Dendritic cell treated with granulocyte-macrophage colony-stimulating factor and Interleukin-4, amounts not matched to agents 40 ng/mL and 50 ng/mL, for 4 days (primary cell): Measurements from ENCODE around the gene ZNF146.
"Not testable (repeated sequence)": the region's sequence is repeated elsewhere in the genome, so short reads cannot be mapped to it uniquely, and the experiment has no call there.

Source experiments
- H3K27ac Mint-ChIP-seq: one replicate; pipeline ENCODE4 v1.8.0; 2022; ENCODE audit warnings: mild to moderate bottlenecking, mixed read lengths
- H3K27me3 Mint-ChIP-seq: one replicate; pipeline ENCODE4 v1.8.0; 2022; ENCODE audit warnings: mild to moderate bottlenecking, mixed read lengths
- H3K36me3 Mint-ChIP-seq: one replicate; pipeline ENCODE4 v1.8.0; 2022; ENCODE audit warnings: low read depth, mixed read lengths
- H3K4me1 Mint-ChIP-seq: one replicate; pipeline ENCODE4 v1.8.0; 2022; ENCODE audit warnings: low read depth, mixed read lengths
- H3K4me3 Mint-ChIP-seq: one replicate; pipeline ENCODE4 v1.8.0; 2022; ENCODE audit warnings: mild to moderate bottlenecking, moderate library complexity, mixed read lengths
- H3K9me3 Mint-ChIP-seq: one replicate; pipeline ENCODE4 v1.8.0; 2022; ENCODE audit warnings: mixed read lengths
- intact Hi-C: fragments of 100-400 bp; cut with micrococcal nuclease; formaldehyde crosslinking; loops from one replicate; pipeline ENCODE4 v1.15.0; 2022

ZNF146 gene

DNA sequence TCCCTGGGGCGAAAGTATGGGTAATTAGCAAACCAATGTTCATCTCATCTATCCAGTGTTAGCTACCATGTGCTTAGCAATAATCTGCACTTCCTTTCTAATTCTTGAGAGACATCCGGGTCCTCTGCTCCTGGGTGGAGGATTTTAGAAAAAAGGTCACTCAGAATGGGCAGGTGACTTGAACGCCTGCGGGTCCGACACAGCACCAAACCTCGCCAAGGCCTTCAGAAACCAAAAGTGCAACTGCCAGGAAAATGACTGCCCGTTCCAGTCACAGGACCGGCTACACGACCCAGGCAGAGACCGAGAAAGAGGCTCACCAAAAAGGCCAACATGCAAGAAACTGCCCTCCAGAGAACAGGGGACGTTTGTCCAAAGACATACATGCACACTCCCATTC lies 39.9 kb downstream of the ZNF146 start:
- H3K27ac Mint-ChIP-seq, result no peak overlapping the region
- no peaks in the 10 kb centered on the region for H3K27me3 Mint-ChIP-seq
- intact Hi-C loops, result no loop called here
- peaks cover 14% of the 10 kb centered on the region for H3K9me3 Mint-ChIP-seq
- peaks cover 6% of the 10 kb centered on the region for H3K36me3 Mint-ChIP-seq
- no peak overlapping the region for H3K4me3 Mint-ChIP-seq
- H3K4me1 Mint-ChIP-seq, result no peaks in the 10 kb centered on the region

DNA sequence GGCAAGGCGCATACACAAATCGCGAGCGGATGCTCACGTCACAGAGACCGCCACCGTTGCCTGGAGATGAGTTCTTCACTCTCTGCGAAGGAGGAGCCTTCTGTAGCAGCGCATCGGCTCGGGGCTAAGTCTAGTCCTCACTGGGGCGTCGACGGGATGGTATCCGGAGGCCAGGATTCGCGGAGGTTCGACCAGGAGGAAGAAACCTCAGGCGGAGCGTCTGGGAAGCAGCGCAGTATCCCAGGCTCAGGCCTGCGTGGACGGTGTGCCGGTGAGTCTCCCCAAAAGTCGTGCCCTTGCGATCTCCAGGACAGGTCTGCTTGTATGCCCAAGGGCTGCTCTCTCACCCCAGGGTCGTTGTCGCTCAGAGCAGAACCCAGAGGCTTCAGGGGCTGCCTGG lies 40.4 kb downstream of the ZNF146 start:
- Mint-ChIP-seq H3K27me3 (no peaks in the 10 kb centered on the region), H3K4me3 (no peak overlapping the region), H3K4me1 (no peaks in the 10 kb centered on the region), H3K27ac (no peak overlapping the region), H3K36me3 (peaks cover 6% of the 10 kb centered on the region), H3K9me3 (peaks cover 14% of the 10 kb centered on the region)
- intact Hi-C loops, result no loop called here

DNA sequence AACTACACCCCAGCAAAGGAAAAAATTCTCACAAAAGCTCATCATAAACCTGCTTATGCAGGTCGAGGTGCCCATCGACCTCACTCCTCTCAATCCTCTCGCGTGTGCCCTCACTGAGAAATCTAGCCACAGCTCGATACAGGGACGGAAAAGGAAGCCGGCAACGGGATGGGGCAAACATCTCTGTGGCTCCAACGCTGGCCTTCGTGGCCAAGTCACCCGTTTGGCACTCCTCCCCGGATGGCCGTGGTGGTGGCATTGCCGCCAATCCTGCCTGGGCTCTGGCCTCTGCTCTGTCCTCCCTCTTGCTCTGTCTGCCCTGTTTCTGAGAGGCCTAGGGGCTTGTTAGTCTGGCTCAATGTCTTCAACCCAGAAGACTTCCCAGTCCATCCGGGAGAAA lies 41.2 kb downstream of the ZNF146 start:
- Mint-ChIP-seq H3K9me3 (peaks cover 14% of the 10 kb centered on the region), H3K27ac (no peak overlapping the region), H3K4me1 (no peaks in the 10 kb centered on the region), H3K36me3 (peaks cover 6% of the 10 kb centered on the region), H3K4me3 (no peak overlapping the region), H3K27me3 (no peaks in the 10 kb centered on the region)
- intact Hi-C loops, result no loop called here

DNA sequence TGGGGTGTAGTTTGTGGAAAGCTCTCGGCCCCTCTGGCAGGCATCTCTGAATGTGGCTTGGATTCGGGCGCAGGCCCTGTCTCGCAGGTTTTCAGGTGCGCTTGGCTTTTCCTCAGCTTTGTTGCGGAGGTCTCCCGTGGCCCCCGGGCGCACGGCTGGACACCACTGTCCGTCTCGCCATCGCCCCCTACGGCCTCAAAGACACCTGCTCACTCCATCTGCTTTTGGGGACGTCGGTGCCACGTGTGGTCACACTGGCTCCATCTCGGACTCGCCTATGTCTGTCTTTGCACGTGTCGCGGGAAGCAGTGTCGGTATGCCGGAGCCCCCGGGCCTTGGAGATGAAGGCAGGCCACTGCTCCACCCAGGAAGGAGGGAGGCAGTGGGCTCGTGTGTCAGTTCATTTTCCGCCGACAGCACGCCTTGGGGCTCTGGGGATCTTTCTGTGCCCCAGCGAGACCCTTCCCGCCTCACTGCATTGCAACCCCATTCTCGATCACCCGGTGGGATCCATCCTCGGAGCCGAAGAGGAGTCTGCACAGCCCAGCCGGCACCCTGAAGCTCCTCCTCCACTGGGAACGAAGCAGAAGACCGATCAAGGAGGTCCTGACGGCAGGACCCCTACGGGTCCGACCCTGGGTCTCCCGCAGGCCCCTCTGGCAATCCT lies 42.1 kb downstream of the ZNF146 start:
- peaks cover 5% of the 10 kb centered on the region for H3K9me3 Mint-ChIP-seq
- no peaks in the 10 kb centered on the region for H3K4me1 Mint-ChIP-seq
- H3K27me3 Mint-ChIP-seq, result no peaks in the 10 kb centered on the region
- H3K27ac Mint-ChIP-seq, result no peak overlapping the region
- intact Hi-C loops, result no loop called here
- H3K4me3 Mint-ChIP-seq, result no peak overlapping the region
- H3K36me3 Mint-ChIP-seq, result peaks cover 6% of the 10 kb centered on the region

DNA sequence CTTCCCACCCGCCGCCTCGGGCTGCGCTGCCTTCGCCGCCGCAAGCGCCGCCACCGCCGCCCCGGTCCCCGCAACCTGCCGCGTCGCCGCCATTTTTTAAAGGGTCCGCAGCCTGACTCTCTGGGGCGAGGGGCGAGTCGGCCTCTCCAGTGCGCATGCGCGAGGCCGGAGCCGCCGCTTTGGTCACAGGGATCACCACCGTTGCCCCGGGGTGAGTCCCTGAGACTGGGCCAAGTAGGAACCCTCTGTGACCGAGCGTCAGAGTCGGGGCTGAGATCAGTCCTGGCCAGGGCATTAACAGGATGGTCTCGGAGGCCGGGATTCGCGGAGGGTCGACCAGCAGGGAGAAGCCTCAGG lies 42.6 kb downstream of the ZNF146 start:
- Mint-ChIP-seq H3K9me3 (no peaks in the 10 kb centered on the region), H3K4me3 (no peak overlapping the region), H3K4me1 (no peaks in the 10 kb centered on the region), H3K27ac (no peak overlapping the region), H3K27me3 (no peaks in the 10 kb centered on the region), H3K36me3 (peaks cover 6% of the 10 kb centered on the region)
- intact Hi-C loops, result no loop called here

DNA sequence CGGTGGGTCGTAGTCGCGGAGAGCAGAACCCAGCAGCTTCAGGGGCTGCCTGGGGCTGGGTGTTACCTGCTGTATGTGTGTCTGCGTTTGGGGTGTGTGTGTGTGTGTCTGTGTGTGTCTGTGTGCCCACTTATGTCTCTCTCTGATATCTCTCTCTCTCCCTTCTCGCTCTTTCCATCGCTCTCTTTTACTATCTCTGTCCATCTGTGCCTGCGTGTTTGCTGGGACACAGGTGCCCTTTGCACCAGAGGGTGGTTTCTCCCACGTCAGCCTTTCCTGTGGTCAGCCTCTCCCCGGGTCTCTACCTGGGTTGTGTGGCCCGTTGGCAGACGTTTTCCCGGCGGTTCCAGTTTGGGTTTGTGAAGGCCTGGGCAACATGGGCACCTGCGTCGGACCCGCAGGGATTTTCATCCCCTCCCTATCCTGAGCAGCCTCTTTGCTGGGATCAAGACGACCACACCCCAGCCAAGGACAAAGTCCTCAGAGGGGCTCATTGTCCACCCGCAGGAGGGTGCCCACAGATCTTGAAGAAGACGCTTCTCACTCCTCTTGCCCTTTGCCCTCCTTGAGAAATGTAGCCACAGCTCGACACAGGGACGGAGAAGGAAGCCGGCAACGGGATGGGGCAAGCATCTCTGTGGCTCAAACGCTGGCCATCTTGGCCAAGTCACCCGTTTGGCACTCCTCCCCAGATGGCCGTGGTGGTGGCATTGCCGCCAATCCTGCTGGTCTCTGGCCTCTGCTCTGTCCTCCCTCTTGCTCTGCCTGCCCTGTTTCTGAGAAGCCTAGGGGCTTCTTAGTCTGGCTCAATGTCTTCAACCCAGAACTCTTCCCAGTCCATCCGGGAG lies 43.3 kb downstream of the ZNF146 start:
- no peak overlapping the region for H3K27ac Mint-ChIP-seq
- intact Hi-C loops, result no loop called here
- no peak overlapping the region for H3K4me3 Mint-ChIP-seq
- no peaks in the 10 kb centered on the region for H3K4me1 Mint-ChIP-seq
- no peaks in the 10 kb centered on the region for H3K27me3 Mint-ChIP-seq
- H3K9me3 Mint-ChIP-seq, result no peaks in the 10 kb centered on the region
- H3K36me3 Mint-ChIP-seq, result peaks cover 6% of the 10 kb centered on the region

DNA sequence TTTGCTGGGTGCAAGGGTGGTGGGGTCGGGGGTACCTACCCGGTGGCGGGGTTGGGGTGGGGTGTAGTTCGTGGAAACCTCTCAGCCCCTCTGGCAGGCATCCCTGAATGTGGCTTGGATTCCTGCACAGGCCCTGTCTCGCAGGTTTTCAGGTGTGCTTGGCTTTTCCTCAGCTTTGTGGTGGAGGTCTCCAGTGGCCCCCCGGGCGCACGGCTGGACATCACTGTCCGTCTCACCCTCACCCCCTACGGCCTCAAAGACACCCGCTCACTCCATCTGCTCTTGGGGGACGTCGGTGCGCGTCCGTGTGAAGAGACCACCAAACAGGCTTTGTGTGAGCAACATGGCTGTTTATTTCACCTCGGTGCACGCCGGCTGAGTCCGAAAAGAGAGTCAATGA lies 44.3 kb downstream of the ZNF146 start:
- intact Hi-C loops, result no loop called here
- Mint-ChIP-seq H3K9me3 (no peaks in the 10 kb centered on the region), H3K36me3 (peaks cover 6% of the 10 kb centered on the region)

DNA sequence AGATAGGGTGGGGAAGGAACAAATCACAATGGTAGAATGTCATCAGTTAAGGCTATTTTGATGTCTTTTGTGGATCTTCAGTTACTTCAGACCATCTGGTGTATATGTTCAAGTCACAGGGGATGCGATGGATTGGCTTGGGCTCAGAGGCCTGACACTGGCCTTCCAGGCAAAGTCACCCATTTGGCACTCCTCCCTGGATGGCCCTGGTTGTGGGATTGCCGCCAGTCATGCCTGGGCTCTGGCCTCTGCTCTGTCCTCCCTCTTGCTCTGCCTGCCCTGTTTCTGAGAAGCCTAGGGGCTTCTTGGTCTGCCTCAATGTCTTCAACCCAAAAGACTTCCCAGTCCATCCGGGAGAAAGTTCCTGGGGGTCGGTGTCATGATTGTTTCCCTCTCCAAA lies 50.2 kb downstream of the ZNF146 start:
- no peak overlapping the region for H3K27ac Mint-ChIP-seq
- H3K4me1 Mint-ChIP-seq, result no peaks in the 10 kb centered on the region
- H3K4me3 Mint-ChIP-seq, result no peak overlapping the region
- intact Hi-C loops, result no loop called here
- no peaks in the 10 kb centered on the region for H3K27me3 Mint-ChIP-seq
- H3K36me3 Mint-ChIP-seq, result no peaks in the 10 kb centered on the region
- H3K9me3 Mint-ChIP-seq, result peaks cover 9% of the 10 kb centered on the region

More for the DNA sequence above, 44.3 kb downstream of the ZNF146 start:
- Mint-ChIP-seq H3K4me3 (no peak overlapping the region), H3K4me1 (no peaks in the 10 kb centered on the region), H3K27me3 (no peaks in the 10 kb centered on the region), H3K27ac (no peak overlapping the region)

DNA sequence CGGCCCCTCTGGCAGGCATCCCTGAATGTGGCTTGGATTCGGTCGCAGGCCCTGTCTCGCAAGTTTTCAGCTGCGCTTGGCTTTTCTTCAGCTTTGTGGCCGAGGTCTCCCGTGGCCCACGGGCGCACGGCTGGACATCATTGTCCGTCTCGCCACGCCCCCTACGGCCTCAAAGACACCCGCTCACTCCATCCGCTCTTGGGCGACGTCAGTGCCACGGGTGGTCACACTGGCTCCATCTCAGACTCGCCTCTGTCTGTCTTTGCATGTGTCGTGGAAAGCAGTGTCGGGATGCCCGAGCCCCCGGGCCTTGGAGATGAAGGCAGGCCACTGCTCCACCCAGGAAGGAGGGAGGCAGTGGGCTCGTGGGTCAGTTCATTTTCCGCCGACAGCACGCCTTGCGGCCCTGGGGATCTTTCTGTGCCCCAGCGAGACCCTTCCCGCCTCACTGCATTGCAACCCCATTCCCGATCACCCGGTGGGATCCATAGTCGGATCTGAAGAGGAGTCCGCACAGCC lies 51.0 kb downstream of the ZNF146 start:
- no peak overlapping the region for H3K4me3 Mint-ChIP-seq
- H3K9me3 Mint-ChIP-seq, result peaks cover 9% of the 10 kb centered on the region
- no peaks in the 10 kb centered on the region for H3K27me3 Mint-ChIP-seq
- H3K4me1 Mint-ChIP-seq, result no peaks in the 10 kb centered on the region
- no peaks in the 10 kb centered on the region for H3K36me3 Mint-ChIP-seq
- intact Hi-C loops, result no loop called here
- H3K27ac Mint-ChIP-seq, result no peak overlapping the region

DNA sequence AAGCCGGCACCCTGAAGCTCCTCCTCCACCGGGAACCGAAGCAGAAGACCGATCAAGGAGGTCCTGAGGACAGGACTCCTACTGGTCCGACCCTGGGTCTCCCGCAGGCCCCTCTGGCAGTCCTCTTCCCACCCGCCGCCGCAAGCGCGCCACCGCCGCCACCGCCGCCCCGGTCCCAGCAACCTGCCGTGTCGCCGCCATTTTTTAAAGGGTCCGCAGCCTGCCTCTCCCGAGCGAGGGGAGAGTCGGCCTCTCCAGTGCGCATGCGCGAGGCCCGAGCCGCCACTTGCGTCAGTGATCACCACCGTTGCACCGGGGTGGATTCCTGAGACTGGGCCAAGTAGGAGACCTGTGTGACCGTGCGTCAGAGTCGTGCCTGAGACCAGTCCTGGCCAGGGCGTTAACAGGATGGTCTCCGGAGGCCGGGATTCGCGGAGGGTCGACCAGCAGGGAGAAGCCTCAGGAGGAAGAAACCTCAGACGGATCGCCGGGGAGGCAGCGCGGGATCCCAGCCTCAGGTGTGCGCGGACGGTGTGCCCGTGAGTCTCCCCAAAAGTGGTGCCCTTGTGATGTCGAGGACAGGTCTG lies 51.6 kb downstream of the ZNF146 start:
- no peak overlapping the region for H3K27ac Mint-ChIP-seq
- intact Hi-C loops, result no loop called here
- H3K36me3 Mint-ChIP-seq, result no peaks in the 10 kb centered on the region
- H3K4me1 Mint-ChIP-seq, result no peaks in the 10 kb centered on the region
- peaks cover 9% of the 10 kb centered on the region for H3K9me3 Mint-ChIP-seq
- no peaks in the 10 kb centered on the region for H3K27me3 Mint-ChIP-seq
- no peak overlapping the region for H3K4me3 Mint-ChIP-seq

DNA sequence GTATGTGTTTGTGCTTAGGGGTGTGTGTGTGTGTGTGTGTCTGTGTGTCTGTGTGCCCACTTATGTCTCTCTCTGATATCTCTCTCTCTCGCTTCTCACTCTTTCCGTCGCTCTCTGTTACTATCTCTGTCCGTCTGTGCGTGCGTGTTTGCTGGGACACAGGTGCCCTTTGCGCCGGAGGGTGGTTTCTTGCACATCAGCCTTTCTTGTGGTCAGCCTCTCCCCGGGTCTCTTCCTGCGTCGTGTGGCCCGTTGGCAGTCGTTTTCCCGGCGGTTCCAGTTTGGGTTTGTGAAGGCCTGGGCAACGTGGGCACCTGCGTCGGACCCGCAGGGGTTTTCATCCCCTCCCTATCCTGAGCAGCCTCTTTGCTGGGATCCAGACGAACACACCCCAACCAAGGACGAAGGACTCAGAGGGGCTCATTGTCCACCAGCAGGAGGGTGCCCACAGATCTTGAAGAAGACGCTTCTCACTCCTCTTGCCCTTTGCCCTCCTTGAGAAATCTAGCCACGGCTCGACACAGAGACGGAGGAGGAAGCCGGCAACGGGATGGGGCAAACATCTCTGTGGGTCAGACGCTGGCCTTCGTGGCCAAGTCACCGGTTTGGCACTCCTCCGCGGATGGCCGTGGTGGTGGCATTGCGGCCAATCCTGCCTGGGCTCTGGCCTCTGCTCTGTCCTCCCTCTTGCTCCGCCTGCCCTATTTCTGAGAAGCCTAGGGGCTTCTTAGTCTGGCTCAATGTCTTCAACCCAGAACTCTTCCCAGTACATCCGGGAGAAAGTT lies 52.3 kb downstream of the ZNF146 start:
- H3K9me3 Mint-ChIP-seq, result peaks cover 9% of the 10 kb centered on the region
- H3K4me1 Mint-ChIP-seq, result no peaks in the 10 kb centered on the region
- no peak overlapping the region for H3K27ac Mint-ChIP-seq
- no peaks in the 10 kb centered on the region for H3K36me3 Mint-ChIP-seq
- no peaks in the 10 kb centered on the region for H3K27me3 Mint-ChIP-seq
- intact Hi-C loops, result no loop called here
- no peak overlapping the region for H3K4me3 Mint-ChIP-seq

DNA sequence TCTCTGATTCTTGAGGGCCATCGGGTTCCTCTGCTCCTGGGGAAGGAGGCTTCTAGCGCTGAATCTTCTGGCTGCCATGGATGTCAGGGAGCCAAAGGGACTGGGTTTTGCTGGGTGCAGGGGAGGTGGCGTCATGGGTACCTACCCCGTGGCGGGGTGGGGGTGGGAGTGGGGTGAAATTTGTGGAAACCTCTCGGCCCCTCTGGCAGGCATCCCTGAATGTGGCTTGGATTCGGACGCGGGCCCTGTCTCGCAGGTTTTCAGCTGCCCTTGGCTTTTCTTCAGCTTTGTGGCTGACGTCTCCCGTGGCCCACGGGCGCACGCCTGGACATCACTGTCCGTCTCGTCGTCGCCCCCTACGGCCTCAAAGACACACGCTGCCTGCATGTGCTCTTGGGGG lies 53.2 kb downstream of the ZNF146 start:
- H3K27ac Mint-ChIP-seq, H3K36me3 Mint-ChIP-seq, intact Hi-C loops, H3K4me1 Mint-ChIP-seq, H3K4me3 Mint-ChIP-seq, H3K27me3 Mint-ChIP-seq, H3K9me3 Mint-ChIP-seq: not testable (repeated sequence)

DNA sequence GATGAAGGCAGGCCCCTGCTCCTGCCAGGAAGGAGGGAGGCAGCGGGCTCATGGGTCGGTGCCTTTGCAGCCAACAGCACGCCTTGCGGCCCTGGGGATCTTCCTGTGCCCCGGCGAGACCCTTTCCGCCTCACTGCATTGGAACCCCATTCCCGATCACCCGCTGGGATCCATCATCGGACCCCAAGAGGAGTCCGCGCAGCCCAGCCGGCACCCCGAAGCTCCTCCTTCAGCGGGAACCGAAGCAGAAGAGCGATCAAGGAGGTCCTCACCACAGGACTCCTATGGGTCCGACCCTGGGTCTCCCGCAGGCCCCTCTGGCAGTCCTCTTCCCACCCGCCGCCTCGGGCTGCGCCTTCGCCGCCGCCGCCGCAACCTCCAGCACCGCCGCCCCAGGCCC lies 53.7 kb downstream of the ZNF146 start:
- H3K4me3 Mint-ChIP-seq, H3K27ac Mint-ChIP-seq, H3K9me3 Mint-ChIP-seq, H3K27me3 Mint-ChIP-seq, intact Hi-C loops, H3K36me3 Mint-ChIP-seq, H3K4me1 Mint-ChIP-seq: not testable (repeated sequence)

DNA sequence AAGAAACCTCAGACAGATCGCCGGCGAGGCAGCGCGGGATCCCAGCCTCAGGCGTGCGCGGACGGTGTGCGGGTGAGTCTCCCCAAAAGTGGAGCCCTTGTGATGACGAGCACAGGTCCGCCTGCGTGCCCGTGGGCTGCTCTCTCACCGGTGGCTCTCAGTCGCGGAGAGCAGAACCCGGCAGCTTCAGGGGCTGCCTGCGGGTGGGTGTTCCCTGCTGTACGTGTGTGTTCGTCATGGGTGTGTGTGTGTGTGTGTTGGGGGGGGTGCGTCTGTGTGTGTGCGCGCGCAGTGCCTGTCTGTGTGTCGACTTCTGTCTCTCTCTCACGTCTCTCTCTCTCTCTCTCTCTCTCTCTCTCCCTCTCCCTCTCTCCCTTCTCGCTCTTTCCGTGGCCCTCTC lies 54.4 kb downstream of the ZNF146 start:
- intact Hi-C loops, H3K9me3 Mint-ChIP-seq, H3K36me3 Mint-ChIP-seq, H3K4me3 Mint-ChIP-seq, H3K27me3 Mint-ChIP-seq, H3K4me1 Mint-ChIP-seq, H3K27ac Mint-ChIP-seq: not testable (repeated sequence)
